ENCODE data around the gene ATP8A2. TPM values are rescaled to one million over a fixed set of nuclear protein-coding genes. Genes with fewer than 3 reads are reported as not detected.

ATP8A2 gene
- total RNA-seq, 2 donors from 2014 or later = 0.67 to 0.74 TPM

DNA sequence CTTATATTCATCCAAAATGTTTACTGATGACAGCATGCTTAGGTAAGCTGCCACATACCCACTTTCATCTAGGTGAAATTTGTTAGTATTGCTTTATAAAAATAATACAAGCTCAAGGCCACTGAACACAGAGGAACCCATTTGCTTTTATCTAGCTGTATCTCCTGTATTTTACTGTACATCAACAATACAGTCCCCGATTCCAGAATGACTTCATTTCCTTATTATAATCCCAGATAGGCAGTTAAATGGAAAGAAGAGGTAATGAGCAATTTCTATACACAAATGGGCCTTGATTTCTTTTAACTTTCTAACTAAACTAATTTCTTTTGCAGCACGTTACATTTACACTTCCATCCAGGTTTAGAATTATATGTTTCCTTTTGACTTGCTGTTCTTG lies 593.8 kb downstream of the ATP8A2 start:
- Mint-ChIP-seq H3K4me3 (no peak overlapping the region), H3K27me3 (ENCODE audit: low read depth) (no peaks in the 10 kb centered on the region), H3K9me3 (no peaks in the 10 kb centered on the region), H3K4me1 (ENCODE audit: low read depth) (no peaks in the 10 kb centered on the region), H3K36me3 (ENCODE audit: insufficient read depth in 2 of 2) (no peaks in the 10 kb centered on the region), H3K27ac (no peak overlapping the region)
- DNase-seq (no peak), ATAC-seq (replicated peaks in 1 of 2) (no peak)

DNA sequence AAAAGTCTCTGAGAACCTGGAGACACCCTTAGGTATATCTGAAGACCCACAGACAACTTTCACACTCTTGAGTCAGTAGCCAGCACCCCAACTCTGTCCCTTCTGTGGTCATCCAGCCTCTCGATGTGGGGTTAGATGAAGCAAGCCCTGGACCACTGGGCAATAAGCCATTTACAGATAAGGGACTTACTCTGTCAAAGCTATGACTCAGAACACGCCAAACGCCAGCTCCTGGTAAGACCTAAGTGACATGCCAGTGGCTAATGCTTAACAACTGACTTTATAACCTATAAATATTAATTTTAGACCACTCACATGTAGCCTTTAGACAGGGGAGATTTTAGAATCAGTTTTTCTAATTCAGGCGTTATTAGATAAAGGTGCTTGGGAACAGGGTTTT lies 594.3 kb downstream of the ATP8A2 start:
- no peaks in the 10 kb centered on the region for H3K36me3 Mint-ChIP-seq (ENCODE audit: insufficient read depth in 2 of 2)
- no peaks in the 10 kb centered on the region for H3K9me3 Mint-ChIP-seq
- H3K4me1 Mint-ChIP-seq (ENCODE audit: low read depth) = peaks cover 5% of the 10 kb centered on the region
- no peaks in the 10 kb centered on the region for H3K27me3 Mint-ChIP-seq (ENCODE audit: low read depth)
- H3K4me3 Mint-ChIP-seq = no peak overlapping the region
- ATAC-seq (replicated peaks in 1 of 2) (no peak), DNase-seq (no peak)
- no peak overlapping the region for H3K27ac Mint-ChIP-seq

DNA sequence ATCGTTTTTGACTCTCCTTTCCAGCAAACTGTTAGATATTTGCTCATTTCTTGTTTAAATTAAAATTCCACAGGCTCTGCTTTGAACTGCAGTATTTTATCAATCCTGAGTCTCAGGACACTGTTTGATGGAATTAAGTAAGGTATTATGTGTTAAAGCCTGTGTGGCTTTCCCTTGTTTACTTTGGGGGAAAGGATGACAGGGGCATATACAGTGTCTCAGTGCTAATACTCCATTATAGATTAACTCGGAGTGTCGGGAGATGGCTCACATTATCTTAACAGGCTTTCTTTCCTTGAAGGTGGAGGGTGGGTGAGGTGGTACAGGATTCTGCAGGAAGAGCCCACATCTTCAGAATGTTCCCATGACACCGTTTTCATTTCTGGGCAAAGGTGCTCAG lies 595.4 kb downstream of the ATP8A2 start:
- no peak for ATAC-seq (replicated peaks in 1 of 2)
- Mint-ChIP-seq H3K4me3 (no peak overlapping the region), H3K27ac (no peak overlapping the region), H3K4me1 (ENCODE audit: low read depth) (peaks cover 15% of the 10 kb centered on the region), H3K27me3 (ENCODE audit: low read depth) (no peaks in the 10 kb centered on the region), H3K36me3 (ENCODE audit: insufficient read depth in 2 of 2) (no peaks in the 10 kb centered on the region), H3K9me3 (no peaks in the 10 kb centered on the region)
- DNase-seq = no peak

DNA sequence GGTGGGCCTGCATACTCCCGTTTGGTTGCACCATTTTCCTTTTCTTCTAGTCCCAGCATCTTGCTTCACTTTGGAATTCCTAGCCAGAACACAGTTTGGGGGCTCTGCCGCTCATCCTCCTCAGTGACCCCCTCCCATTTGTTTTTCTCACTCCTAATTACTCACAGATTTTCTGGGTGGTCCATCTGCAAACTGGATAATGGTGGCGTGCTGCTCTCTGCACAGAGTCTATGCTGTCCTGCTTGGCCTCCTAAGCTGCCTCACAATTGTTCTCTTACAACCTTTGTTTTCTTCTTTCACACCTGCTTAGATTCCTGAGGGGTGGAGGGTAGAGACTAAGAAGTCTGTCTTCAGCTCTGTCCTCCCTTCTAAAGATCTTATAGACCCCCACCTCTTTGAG lies 599.3 kb downstream of the ATP8A2 start:
- DNase-seq = no peak
- Mint-ChIP-seq H3K4me3 (no peak overlapping the region), H3K27ac (peak overlapping the region; percentile 42), H3K4me1 (ENCODE audit: low read depth) (peaks cover 45% of the 10 kb centered on the region), H3K9me3 (no peaks in the 10 kb centered on the region), H3K36me3 (ENCODE audit: insufficient read depth in 2 of 2) (no peaks in the 10 kb centered on the region), H3K27me3 (ENCODE audit: low read depth) (no peaks in the 10 kb centered on the region)
- ATAC-seq (replicated peaks in 1 of 2) = no peak

DNA sequence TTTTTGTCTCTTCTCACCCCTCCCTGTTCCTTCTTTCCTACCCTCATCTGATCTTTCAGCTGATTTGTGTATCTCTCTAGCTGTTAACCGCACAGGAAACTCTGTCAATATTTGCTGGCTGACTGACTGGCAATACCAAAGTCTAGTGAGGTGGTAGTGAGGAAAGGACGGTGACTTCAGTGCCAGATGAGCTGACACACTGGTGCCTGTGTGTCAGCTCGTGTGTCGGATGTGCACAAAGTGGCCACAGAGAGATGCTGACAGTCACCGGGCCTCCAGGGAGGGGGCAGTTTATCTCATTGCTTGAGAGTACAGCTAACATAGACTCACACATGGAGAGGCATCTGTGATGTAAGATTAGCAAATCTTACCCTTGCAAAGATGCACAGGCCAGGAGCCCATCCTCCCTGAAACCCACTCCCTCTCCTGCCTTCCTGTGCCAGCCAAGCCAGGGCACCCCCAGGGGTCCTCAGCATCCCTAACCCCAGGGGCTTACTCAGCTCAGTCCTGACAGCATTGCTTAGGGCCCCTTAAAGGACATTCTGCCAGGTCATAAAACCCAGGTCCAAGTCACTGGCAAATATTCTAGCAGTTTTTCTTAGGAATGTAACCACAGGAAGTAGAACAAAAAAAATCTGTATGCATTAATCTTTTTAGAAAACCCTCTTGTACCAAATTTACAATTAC lies 599.8 kb downstream of the ATP8A2 start:
- no peaks in the 10 kb centered on the region for H3K27me3 Mint-ChIP-seq (ENCODE audit: low read depth)
- peak; percentile 90 to 94 for ATAC-seq (replicated peaks in 1 of 2)
- H3K36me3 Mint-ChIP-seq (ENCODE audit: insufficient read depth in 2 of 2) = no peaks in the 10 kb centered on the region
- no peaks in the 10 kb centered on the region for H3K9me3 Mint-ChIP-seq
- no peak overlapping the region for H3K4me3 Mint-ChIP-seq
- peak; percentile 44 to 52 for DNase-seq
- H3K4me1 Mint-ChIP-seq (ENCODE audit: low read depth) = peaks cover 45% of the 10 kb centered on the region
- H3K27ac Mint-ChIP-seq = peak overlapping the region; percentile 42

DNA sequence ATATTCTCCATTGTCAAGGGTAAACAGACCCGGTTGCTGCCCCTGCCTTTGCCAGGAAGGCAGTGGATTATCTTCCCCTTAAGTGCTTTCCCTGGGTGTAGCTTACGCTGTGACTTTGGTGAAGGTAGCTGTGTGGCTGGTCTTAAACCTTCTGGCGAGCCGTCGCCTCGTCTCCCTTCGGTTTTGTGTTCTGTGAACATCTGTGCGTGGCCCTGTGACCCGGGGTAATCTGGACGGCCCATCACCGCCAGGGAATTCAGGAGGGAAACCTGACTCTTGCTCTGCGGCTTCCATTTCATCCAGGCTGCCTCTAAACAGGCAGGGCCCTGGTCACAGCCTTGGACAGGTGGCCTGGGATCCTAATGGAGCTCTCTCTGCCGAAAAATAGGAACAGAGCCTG lies 601.3 kb downstream of the ATP8A2 start:
- ATAC-seq (replicated peaks in 1 of 2) = peak in 1 of 2 donors; percentile 3

DNA sequence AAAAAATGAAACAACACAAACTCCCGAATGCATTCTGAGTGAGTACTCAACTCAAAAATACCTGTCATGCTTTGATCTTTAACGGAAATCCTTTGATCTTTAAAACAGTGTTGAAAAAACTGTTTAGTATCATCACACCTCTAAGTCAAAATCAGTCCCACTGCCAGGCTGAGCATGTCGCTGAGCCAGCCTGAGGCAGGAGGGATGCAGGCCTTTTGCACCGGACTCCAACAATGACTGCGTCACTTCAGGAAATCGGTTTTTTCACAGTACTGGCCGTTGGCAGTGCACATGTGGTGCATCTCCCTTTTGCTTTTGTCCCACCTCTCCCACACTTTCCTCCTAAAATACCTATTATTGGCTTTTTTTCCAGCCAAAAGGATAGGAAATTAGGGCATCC lies 601.8 kb downstream of the ATP8A2 start:
- Mint-ChIP-seq H3K9me3 (no peaks in the 10 kb centered on the region), H3K27ac (peak overlapping the region; percentile 68), H3K27me3 (ENCODE audit: low read depth) (no peaks in the 10 kb centered on the region), H3K36me3 (ENCODE audit: insufficient read depth in 2 of 2) (no peaks in the 10 kb centered on the region), H3K4me3 (peak overlapping the region; percentile 41 to 43), H3K4me1 (ENCODE audit: low read depth) (peaks cover 51% of the 10 kb centered on the region)
- DNase-seq (peak; percentile 28), ATAC-seq (replicated peaks in 1 of 2) (peak; percentile 50 to 60)

More for the DNA sequence above, 601.3 kb downstream of the ATP8A2 start:
- Mint-ChIP-seq H3K4me3 (peak overlapping the region; percentile 41 to 43), H3K27me3 (ENCODE audit: low read depth) (no peaks in the 10 kb centered on the region), H3K36me3 (ENCODE audit: insufficient read depth in 2 of 2) (no peaks in the 10 kb centered on the region), H3K27ac (no peak overlapping the region), H3K4me1 (ENCODE audit: low read depth) (peaks cover 51% of the 10 kb centered on the region), H3K9me3 (no peaks in the 10 kb centered on the region)
- no peak for DNase-seq

DNA sequence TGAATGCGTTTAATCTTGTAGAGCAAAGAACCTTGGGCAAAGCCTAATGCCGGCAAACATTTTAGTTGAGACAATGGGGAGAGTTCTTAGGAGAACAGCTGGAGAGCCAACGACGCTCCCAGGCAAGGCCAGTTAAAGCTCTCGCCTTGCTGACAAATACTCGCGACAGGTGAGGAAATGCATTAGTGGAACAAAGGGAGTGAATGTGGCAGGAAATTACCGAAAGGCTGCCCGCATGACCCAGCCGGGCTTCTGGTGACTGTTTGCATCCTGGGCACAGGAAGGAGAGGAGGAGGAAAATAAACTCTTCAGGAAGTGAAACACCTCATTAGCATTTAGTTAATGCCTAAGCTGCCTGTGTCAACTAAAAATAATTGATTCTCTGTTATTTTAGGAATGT lies 605.4 kb downstream of the ATP8A2 start:
- Mint-ChIP-seq H3K9me3 (no peaks in the 10 kb centered on the region), H3K27ac (no peak overlapping the region), H3K27me3 (ENCODE audit: low read depth) (no peaks in the 10 kb centered on the region), H3K36me3 (ENCODE audit: insufficient read depth in 2 of 2) (no peaks in the 10 kb centered on the region), H3K4me3 (peak overlapping the region in 1 of 2 donors; percentile 15), H3K4me1 (ENCODE audit: low read depth) (peaks cover 35% of the 10 kb centered on the region)
- DNase-seq (no peak), ATAC-seq (replicated peaks in 1 of 2) (no peak)

DNA sequence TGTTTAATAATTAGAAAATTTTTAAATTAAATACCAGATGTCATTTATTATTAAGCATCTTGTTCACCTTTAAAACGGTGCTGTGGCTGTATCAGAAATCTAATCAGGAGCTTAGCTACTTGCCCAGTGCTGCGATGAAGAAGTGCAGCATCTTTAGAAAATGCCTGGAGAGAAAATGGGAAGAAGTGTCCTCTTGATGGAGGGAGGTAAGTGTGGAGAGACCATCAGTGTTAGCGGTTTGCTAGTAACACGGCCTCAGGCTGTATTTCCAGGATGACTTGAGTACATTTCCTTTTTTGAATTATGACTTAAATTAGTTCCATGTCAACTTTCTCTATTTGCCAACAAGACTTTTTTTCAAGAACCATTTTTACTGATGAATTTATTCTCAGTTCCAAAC lies 605.9 kb downstream of the ATP8A2 start:
- no peak overlapping the region for H3K27ac Mint-ChIP-seq
- peaks cover 31% of the 10 kb centered on the region for H3K4me1 Mint-ChIP-seq (ENCODE audit: low read depth)
- H3K4me3 Mint-ChIP-seq = no peak overlapping the region
- H3K27me3 Mint-ChIP-seq (ENCODE audit: low read depth) = no peaks in the 10 kb centered on the region
- H3K36me3 Mint-ChIP-seq (ENCODE audit: insufficient read depth in 2 of 2) = no peaks in the 10 kb centered on the region
- DNase-seq = no peak
- ATAC-seq (replicated peaks in 1 of 2) = no peak
- no peaks in the 10 kb centered on the region for H3K9me3 Mint-ChIP-seq

DNA sequence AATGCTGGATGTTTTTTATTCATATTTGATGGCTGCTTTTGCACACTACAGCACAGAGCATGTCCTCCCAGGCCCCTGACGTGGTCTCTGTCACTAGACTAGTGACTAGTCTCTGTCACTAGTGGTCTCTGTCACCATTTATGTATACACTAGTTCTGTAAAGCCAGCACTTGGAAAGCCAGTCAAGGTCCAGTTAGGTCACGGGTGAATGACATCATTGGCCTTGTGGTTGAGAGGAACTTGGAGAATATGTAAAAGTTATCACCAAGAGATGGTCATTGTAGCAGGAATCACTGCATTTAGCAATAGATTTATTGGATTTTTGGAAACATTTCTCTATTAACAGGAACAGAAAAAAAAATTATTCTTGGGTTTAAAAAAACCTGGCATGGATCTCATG lies 607.2 kb downstream of the ATP8A2 start:
- Mint-ChIP-seq H3K4me1 (ENCODE audit: low read depth) (peaks cover 18% of the 10 kb centered on the region), H3K27me3 (ENCODE audit: low read depth) (no peaks in the 10 kb centered on the region), H3K4me3 (no peak overlapping the region), H3K27ac (no peak overlapping the region), H3K9me3 (peaks cover 0 to 2% of the 10 kb centered on the region in 2 donors), H3K36me3 (ENCODE audit: insufficient read depth in 2 of 2) (no peaks in the 10 kb centered on the region)
- ATAC-seq (replicated peaks in 1 of 2) = no peak
- no peak for DNase-seq

DNA sequence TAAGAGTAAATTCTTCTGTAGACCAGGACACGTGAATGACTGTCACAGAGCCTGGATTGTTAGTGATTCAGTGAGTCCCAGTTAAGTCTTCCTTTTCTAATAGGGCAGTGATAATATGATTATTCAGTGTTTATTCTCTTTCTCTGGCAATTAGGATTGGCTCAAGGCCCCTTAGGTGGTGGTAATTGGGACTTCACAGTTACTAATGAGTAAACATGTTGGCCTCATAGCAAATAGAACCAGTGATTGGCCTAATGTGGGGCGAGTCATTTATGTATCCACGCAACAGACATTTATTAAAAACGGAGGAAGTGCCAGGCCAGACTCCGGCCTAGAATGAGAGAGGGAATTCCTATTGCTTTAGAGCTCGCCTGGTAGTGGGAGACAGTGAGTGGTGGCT lies 607.6 kb downstream of the ATP8A2 start:
- Mint-ChIP-seq H3K27ac (no peak overlapping the region), H3K4me1 (ENCODE audit: low read depth) (peaks cover 14% of the 10 kb centered on the region), H3K36me3 (ENCODE audit: insufficient read depth in 2 of 2) (no peaks in the 10 kb centered on the region), H3K9me3 (peaks cover 0 to 2% of the 10 kb centered on the region in 2 donors), H3K27me3 (ENCODE audit: low read depth) (no peaks in the 10 kb centered on the region), H3K4me3 (no peak overlapping the region)
- no peak for DNase-seq
- no peak for ATAC-seq (replicated peaks in 1 of 2)

DNA sequence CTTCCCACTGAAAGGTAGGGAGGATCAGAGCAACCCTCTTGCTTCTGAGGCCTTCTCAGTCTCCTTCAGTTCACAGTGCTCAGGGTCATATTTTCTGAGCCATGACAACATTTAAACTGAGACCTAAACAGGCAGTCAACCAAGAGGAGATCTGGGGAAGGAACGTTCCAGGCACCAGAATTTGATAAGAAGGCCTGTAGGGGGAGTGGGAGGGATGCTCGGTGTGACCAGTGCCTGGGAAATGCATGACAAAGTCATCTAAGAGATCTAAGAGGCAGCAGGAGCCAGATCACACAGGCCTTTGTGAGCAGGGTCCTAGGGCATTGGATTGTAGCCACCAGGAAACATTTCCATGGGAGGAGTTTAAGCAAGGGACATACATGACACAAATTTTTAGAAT lies 608.5 kb downstream of the ATP8A2 start:
- peaks cover 0 to 2% of the 10 kb centered on the region in 2 donors for H3K9me3 Mint-ChIP-seq
- no peaks in the 10 kb centered on the region for H3K36me3 Mint-ChIP-seq (ENCODE audit: insufficient read depth in 2 of 2)
- no peak overlapping the region for H3K4me3 Mint-ChIP-seq
- ATAC-seq (replicated peaks in 1 of 2) (no peak), DNase-seq (no peak)
- H3K4me1 Mint-ChIP-seq (ENCODE audit: low read depth) = peaks cover 6% of the 10 kb centered on the region
- H3K27me3 Mint-ChIP-seq (ENCODE audit: low read depth) = no peaks in the 10 kb centered on the region
- no peak overlapping the region for H3K27ac Mint-ChIP-seq

DNA sequence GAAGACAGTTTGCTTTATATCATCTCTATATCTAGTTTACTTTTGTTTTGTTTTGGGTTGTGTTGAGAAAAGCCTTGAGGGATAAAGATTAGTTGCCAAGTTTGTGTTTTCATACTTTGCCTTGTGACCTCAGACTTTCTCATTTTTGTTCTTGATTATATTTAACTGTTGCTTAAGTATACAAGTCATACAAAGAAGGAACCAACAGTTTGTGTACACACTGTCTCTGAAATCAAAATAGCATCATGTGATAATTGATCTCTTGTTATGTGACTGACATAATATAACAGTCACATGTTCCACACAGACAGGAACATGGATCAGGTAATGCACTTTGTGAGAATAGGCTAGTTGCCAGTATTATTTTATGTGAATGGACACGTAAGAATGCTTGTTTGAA lies 609.3 kb downstream of the ATP8A2 start:
- Mint-ChIP-seq H3K4me1 (ENCODE audit: low read depth) (peaks cover 6% of the 10 kb centered on the region), H3K4me3 (no peak overlapping the region), H3K27me3 (ENCODE audit: low read depth) (no peaks in the 10 kb centered on the region), H3K9me3 (peaks cover 0 to 2% of the 10 kb centered on the region in 2 donors), H3K27ac (no peak overlapping the region), H3K36me3 (ENCODE audit: insufficient read depth in 2 of 2) (no peaks in the 10 kb centered on the region)
- ATAC-seq (replicated peaks in 1 of 2) (no peak), DNase-seq (no peak)

DNA sequence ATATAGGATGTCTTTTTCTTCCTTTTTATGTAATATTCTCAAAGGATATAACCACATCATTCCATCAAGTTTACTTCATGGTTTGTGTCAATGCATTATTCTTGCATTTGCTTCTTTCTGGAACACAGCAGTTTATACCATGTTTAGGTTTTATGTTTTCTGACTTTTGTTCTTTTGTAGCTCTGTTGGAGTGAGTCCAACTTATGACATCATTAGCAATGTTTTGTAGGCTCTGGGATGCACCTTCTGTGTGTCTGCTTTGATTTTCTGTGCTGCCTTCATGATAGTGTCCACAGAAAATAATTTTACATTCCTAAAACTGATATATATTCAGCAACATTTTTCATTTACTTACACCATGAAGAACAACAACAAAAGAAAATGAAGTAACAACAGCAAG lies 611.1 kb downstream of the ATP8A2 start:
- H3K36me3 Mint-ChIP-seq (ENCODE audit: insufficient read depth in 2 of 2) = no peaks in the 10 kb centered on the region

More for the DNA sequence above, 611.1 kb downstream of the ATP8A2 start:
- no peak overlapping the region for H3K27ac Mint-ChIP-seq
- ATAC-seq (replicated peaks in 1 of 2) = no peak
- no peak for DNase-seq
- H3K4me1 Mint-ChIP-seq (ENCODE audit: low read depth) = no peaks in the 10 kb centered on the region
- H3K4me3 Mint-ChIP-seq = no peak overlapping the region
- H3K27me3 Mint-ChIP-seq (ENCODE audit: low read depth) = no peaks in the 10 kb centered on the region
- H3K9me3 Mint-ChIP-seq = peaks cover 0 to 2% of the 10 kb centered on the region in 2 donors
